HepG2 (cell line): ENCODE results near the gene HOXB5. TPM values are rescaled to one million over a fixed set of nuclear protein-coding genes. Genes with fewer than 3 reads are reported as not detected.

ENCODE experiments used
- FOXC1 ChIP-seq: sonication (generic); formaldehyde crosslinking; IDR thresholded peaks from 2 replicates; pipeline ENCODE4 v1.8.0; 2022; ENCODE audit warnings: mild to moderate bottlenecking, missing genetic modification reagents, borderline replicate concordance
- FOXM1 ChIP-seq: sonication (generic); formaldehyde crosslinking; IDR thresholded peaks from 2 replicates; pipeline ENCODE4 v1.5.0; 2020; ENCODE audit warnings: missing genetic modification reagents
- HNF4A ChIP-seq: sonication (generic); formaldehyde crosslinking; IDR thresholded peaks from 2 replicates; pipeline ENCODE4 v1.4.0; 2020; ENCODE audit warnings: missing genetic modification reagents
- MAX ChIP-seq: IDR thresholded peaks from 2 replicates; pipeline ENCODE4 v1.6.1; 2012; ENCODE audit warnings: inconsistent platforms
- NCOA5 ChIP-seq: sonication (generic); formaldehyde crosslinking; IDR thresholded peaks from 2 replicates; pipeline ENCODE4 v1.4.0; 2020; ENCODE audit warnings: missing genetic modification reagents
- NCOR1 ChIP-seq: fragments of 200-600 bp; sonication (generic); IDR thresholded peaks from 2 replicates; pipeline ENCODE4 v1.7.0; 2017; ENCODE audit warnings: antibody characterized with exemption, low read length, borderline replicate concordance
- TFAP4 ChIP-seq: sonication (generic); IDR thresholded peaks from 2 replicates; pipeline ENCODE4 v1.6.1; 2016; ENCODE audit warnings: low read depth, borderline replicate concordance
- U2AF1 ChIP-seq: fragments of 200-400 bp; formaldehyde crosslinking; optimal IDR thresholded peaks from 2 replicates; pipeline ENCODE3; 2017; ENCODE audit warnings: mild to moderate bottlenecking, low read depth, low read length
- YY1 ChIP-seq: IDR thresholded peaks from 2 replicates; pipeline ENCODE4 v1.6.1; 2011; ENCODE audit warnings: low read length, low read depth, moderate library complexity, mild to moderate bottlenecking; ENCODE audit not compliant: insufficient read depth, insufficient replicate concordance
- ZBTB2 ChIP-seq: sonication (generic); formaldehyde crosslinking; IDR thresholded peaks from 2 replicates; pipeline ENCODE4 v1.8.0; 2022; ENCODE audit warnings: low read depth, missing genetic modification reagents
- ZNF503 ChIP-seq: sonication (generic); formaldehyde crosslinking; IDR thresholded peaks from 2 replicates; pipeline ENCODE4 v1.4.0; 2020; ENCODE audit warnings: missing genetic modification reagents
- ZNF546 ChIP-seq: sonication (generic); formaldehyde crosslinking; conservative IDR thresholded peaks from 2 replicates; pipeline ENCODE4 v1.8.1; 2023; ENCODE audit warnings: mild to moderate bottlenecking, missing genetic modification reagents
- ZNF646 ChIP-seq: sonication (generic); formaldehyde crosslinking; IDR thresholded peaks from 2 replicates; pipeline ENCODE4 v1.9.0; 2021; ENCODE audit warnings: mild to moderate bottlenecking, missing genetic modification reagents
- ZNF704 ChIP-seq: sonication (generic); formaldehyde crosslinking; IDR thresholded peaks from 2 replicates; pipeline ENCODE4 v1.8.1; 2023; ENCODE audit warnings: mild to moderate bottlenecking, inconsistent platforms, moderate library complexity, missing genetic modification reagents, borderline replicate concordance
- polyA plus RNA-seq, 8 experiments: library from polyadenylated mRNA; depleted of rRNA in 3 of 8; stranded (reverse) in 7 of 8; unstranded in 1 of 8; fragments of >200 nt; fragmentation: Illumina TruSeq in 4 of 8; extraction: Trizol in 4 of 8; gene quantifications; 2 replicates each; pipeline versions ENCODE4 v1.2.1 to v1.2.3, GENCODE V29; 2011 to 2016; ENCODE audit warnings: low read depth in 4 of 8, missing spikeins in 1 of 8, mixed read lengths in 1 of 8; ENCODE audit not compliant: insufficient read depth in 1 of 8
- total RNA-seq, 5 experiments: library from RNA; depleted of rRNA; stranded (reverse); fragments of >200 nt; fragmentation: Illumina TruSeq; extraction: Trizol; gene quantifications; 2 replicates each; pipeline ENCODE4 v1.2.3, GENCODE V29; 2016; ENCODE audit warnings: low read depth in 1 of 5

The HOXB5 gene
- total and polyA plus RNA-seq, 2 of the 13 experiments (the other 11 are each of a cell fraction or from before 2014, with no cell fraction given), result not detected

GRCh38 chr17:48636177-48637018, 42.8 kb upstream of the HOXB5 start (continued):
- peak; percentile 71 for TF ChIP-seq MAX
- TF ChIP-seq TFAP4, result no peak
- no peak for TF ChIP-seq FOXM1 (CRISPR knock-in tag)
- TF ChIP-seq ZNF503 (CRISPR knock-in tag), result no peak
- peak; percentile 51 for TF ChIP-seq YY1
- no peak for TF ChIP-seq ZNF646 (CRISPR knock-in tag)
- peak; percentile 50; the same call in 1 of the 2 replicates for TF ChIP-seq FOXC1 (CRISPR knock-in tag)
- 0 out of 2 replicates have a peak, but pooled peaks have one; percentile 8 for TF ChIP-seq HNF4A (CRISPR knock-in tag)
- no peak for TF ChIP-seq ZNF546 (CRISPR knock-in tag)
- TF ChIP-seq NCOA5, result no peak
- no peak for TF ChIP-seq U2AF1
- no peak for TF ChIP-seq NCOR1
- no peak for TF ChIP-seq ZNF704 (CRISPR knock-in tag)
- no peak for TF ChIP-seq ZBTB2 (CRISPR knock-in tag)
